NCI-H2227 (cell line): Measurements from ENCODE around the gene IGSF9B.

Experiments
- DNase-seq: peaks from one replicate; lab custom pipeline; 2025; ENCODE audit not compliant: unreplicated experiment; lab: John Stamatoyannopoulos, UW

The IGSF9B gene

GRCh38 chr11:133955081-133955891, 1.5 kb downstream of the IGSF9B start:
- DNase-seq: no peak

DNA sequence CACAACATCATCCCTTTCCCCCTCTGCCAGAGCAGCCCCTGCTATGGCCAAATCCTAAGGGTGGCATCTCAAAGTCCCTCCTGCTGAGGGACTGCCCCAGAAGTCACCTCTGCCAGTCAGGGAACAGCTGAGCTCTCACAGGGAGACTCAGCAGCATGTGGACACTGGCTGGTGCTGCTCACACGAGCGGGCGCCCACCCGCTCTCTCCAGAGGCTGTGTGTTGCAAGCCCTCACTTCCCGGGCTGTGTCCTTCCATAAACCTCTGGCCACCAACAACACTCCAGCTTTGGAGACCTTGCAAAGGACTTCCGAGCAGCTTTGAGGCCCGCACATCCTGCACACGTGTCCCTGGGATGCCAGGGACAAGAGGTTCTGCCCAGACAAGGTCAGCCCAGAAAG, 2.8 kb downstream of the IGSF9B start:
- DNase-seq: no peak

GRCh38 chr11:133953547-133953946, 3.2 kb downstream of the IGSF9B start:
- no peak for DNase-seq

DNA sequence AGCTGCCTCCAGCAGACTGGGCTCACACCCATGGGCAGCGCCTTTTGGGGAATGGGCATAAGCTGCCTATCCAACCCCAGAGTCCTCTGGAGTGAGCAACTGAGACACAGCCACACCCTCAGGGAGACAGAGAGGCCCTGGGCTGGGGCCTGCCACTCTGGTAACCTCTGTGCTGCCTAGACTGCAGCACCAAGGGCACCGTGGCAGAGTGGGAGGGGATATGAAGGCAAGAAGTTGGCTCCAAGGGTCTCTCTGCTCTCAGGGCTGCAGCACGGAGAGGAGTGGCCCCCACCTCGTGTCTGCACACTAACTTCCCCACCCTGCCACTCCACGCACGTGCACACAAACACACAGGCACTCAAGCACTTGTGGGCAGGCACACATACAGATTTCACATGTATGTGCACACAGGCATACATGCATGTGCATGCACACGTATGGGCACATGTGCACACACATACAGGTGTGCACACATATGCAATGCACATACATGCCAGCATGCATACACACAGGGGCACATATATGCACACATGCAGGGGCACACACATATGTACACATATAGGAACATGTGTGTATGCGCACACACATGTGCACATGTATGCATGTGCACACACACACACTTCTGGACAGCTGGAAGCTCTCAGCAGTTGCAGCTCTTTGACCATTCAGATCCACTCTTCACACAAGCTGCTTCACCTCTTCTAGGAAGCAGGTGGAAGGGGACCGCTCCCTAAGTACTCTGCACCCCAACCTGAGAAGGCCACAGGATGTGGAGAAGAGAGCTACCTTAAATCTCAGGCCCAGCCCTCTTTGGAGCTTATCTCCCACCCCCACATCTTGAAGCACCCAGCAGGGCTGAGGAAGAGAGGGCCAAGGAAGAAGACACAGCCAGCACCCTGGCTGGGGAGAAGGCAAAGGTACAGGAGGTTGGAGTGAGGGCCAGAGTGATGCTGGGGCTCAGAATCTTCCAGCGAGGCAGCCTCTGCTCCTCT, 4.3 kb downstream of the IGSF9B start:
- DNase-seq: no peak

GRCh38 chr11:133951327-133952198, 5.2 kb downstream of the IGSF9B start:
- DNase-seq: peak; percentile 28

- DNase-seq: peak; percentile 13
Observed at GRCh38 chr11:133950874-133951326, 5.9 kb downstream of the IGSF9B start.

- no peak for DNase-seq
Observed at GRCh38 chr11:133950421-133950820, 6.3 kb downstream of the IGSF9B start.

GRCh38 chr11:133949129-133949528, 7.6 kb downstream of the IGSF9B start:
- no peak for DNase-seq

DNA sequence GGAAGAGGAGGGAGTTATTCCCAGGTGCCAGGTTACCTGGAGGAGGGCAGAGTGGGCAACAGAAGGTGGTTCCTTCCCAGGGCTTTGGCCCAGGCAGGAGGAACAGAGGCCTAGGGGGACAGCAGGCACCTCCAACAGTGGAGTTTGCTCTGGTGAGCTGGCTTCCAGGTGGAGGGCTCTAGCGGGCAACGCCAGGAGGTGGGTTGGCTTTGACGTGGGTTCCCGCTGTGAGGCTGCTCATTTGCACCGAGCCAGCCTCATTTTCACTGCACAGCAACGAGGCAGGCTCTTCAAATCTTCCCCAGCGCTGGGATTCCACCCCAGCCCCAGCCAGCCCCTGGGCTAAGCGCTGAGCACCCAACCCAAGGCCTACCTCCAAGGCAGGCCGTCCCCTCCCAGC, 8.1 kb downstream of the IGSF9B start:
- DNase-seq: no peak

DNA sequence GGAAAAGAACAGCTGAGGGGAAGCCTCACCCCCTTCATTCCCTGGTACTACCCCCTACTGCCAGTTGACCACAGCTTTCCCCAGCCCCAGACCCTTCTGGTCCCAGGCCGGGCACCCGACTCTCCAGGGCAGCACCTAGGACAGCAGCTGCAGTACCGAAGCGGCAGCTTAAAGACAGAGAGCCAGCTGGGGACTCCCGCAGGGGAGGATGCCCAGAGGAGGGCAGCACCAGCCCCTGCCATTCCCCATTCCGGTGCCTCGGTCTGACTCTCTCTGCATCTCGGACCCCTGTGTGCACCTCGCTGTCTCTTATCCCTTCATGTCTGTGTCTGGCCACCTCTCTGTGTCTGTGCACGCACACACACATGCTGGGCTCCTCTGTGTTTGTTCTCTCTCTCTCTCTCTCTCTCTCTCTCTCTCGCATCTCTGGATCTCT, 9.4 kb downstream of the IGSF9B start:
- peak; percentile 26 for DNase-seq

- DNase-seq: peak; percentile 81
Observed at GRCh38 chr11:133946541-133947318, 10.0 kb downstream of the IGSF9B start.

DNA sequence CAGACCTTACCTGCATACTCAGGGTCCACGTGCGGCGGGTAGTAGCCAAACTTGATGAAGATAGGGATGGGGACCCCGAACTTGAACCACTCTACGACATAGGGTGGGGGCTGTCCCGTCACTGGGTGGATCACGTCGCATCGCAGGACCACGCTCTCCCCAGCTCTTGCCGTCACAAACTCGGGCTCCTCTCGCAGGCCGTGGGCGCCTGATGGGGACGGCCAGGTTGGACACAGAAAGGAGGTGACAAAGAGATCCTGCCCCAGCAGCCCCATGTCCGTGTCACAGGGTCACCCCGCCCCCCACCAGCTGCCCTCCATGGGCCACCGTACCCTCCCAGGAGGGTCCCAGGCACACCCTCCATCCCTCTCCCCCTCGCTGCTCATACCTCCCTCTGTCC, 10.7 kb downstream of the IGSF9B start:
- DNase-seq: no peak

DNA sequence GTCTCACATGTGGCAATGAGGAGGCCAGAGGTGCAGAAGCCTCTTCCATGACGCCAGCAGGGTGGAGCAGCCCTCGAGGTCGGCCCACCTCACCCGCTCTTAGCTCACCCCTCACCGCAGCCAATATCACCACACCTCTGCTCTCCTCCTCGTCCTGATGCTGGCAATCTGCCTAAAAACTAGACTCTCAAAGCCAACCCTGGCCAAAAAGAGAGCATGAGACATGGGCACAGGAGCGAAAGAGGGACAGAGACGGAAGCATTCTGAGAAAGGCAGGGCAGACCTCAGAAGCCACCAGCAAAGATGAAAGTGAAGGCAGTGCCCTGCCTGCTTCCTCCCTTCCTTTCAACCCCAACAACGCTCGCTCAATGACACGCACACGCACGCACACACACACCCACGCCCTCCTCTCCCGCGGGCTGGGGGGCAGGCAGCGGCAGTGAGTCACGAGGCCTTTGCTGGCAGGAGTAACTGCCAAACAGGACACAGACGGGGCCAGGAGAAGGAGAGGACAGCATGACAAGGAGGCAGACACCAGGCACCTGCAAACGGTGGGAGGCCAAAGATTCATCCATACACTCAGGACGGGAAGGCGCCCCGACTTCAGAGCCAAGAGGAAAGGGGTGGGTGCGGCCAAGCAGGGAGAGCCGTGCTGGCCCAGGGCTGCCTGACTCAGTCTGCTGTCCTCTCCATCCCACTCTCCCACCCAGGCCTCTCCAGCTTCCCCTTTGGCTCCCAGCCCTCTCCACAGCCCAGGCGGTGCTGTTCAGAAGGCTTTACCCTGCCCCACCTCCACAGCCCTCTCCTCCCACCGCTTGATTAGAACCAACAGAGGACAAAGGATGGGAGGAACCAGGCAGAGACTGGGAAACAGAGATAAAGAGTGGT, 11.4 kb downstream of the IGSF9B start:
- DNase-seq: peak; percentile 24

DNA sequence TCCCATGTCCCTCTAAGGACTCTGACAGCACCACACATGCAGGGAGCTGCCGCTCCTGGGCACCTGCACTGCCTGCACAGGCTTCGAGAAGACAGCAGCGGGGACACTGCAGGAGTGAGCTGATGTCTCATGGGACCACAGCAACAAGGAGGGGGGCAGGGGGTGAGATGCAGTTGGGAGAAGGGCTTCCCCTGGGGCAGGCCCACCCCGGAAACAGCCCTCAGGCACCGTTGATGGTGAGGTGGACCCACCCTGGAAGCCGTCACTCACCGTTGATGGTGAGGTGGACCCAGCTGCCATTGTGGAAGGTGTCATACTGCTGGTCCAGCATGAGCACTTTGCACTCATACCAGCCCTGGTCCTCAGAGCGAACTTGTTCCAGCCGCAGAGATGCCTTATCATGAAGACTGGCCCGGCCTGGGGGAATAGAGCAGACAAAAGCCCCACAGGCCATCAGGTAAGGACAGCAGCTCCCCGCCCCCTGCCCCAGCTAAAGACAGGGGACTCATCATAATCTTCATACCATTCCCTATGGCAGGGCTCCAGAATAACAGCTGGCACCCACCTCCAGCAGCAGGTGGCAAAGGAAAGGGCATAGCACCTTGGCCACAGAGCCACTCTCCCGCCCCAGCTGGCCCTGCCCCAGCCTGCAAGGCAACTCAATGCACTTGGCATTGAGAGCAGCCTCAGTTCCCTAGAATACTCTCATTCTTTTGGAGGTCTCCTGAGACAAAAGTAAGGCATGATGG, 12.6 kb downstream of the IGSF9B start:
- no peak for DNase-seq

DNA sequence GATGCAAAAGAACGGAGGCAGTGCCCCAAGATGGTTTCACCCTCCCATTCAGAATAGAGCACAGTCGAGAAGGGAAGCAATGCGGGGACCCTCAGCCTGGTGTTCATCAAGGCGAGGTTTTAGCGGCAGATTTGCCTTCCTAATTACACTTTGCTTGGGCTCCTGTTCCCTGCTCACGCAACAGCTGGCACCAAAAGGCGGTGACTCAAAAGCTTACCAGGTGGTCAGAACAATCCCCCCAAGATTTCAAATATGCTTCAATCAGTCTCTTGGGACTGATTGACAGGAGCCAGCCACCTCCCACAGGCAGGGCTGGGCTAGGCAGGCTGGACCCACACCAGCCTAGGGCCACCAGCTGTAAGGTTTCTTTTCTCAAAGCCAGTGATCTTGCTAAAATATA, 14.2 kb downstream of the IGSF9B start:
- DNase-seq: no peak

GRCh38 chr11:133941546-133941945, 15.2 kb downstream of the IGSF9B start:
- no peak for DNase-seq

GRCh38 chr11:133940034-133940433, 16.7 kb downstream of the IGSF9B start:
- no peak for DNase-seq

GRCh38 chr11:133939558-133939957, 17.2 kb downstream of the IGSF9B start:
- DNase-seq: no peak
